H1 (cell line): ENCODE data around the gene ZSWIM4. TPM values are rescaled to one million over a fixed set of nuclear protein-coding genes. Genes with fewer than 3 reads are reported as not detected.

ENCODE experiments used
- ATF3 ChIP-seq: IDR thresholded peaks from 2 replicates; pipeline ENCODE4 v1.6.1; 2011; ENCODE audit warnings: low read depth, mild to moderate bottlenecking, low read length; ENCODE audit not compliant: insufficient read depth
- CHD7 ChIP-seq: fragments of 300-600 bp; sonication (generic); IDR thresholded peaks from 2 replicates; pipeline ENCODE4 v1.7.1; 2012; ENCODE audit warnings: low read length, moderate library complexity, mild to moderate bottlenecking, inconsistent platforms; ENCODE audit not compliant: insufficient replicate concordance
- CTBP2 ChIP-seq: IDR thresholded peaks from 2 replicates; pipeline ENCODE4 v1.7.0; 2011; ENCODE audit warnings: borderline replicate concordance, mild to moderate bottlenecking, moderate library complexity, mixed read lengths, low read length; ENCODE audit not compliant: insufficient read depth, insufficient read length
- EP300 ChIP-seq, 2 experiments: IDR thresholded peaks; 1 replicate in 1 of 2; 2 replicates in 1 of 2; pipeline ENCODE4 v1.6.1; 2011 to 2012; ENCODE audit warnings: low read depth in 2 of 2, low read length in 2 of 2, mild to moderate bottlenecking in 2 of 2, borderline replicate concordance in 1 of 2, inconsistent platforms in 1 of 2, moderate library complexity in 1 of 2
- RFX5 ChIP-seq: IDR thresholded peaks from 2 replicates; pipeline ENCODE4 v1.6.1; 2011; ENCODE audit warnings: low read depth, low read length, improper control_type of control experiment, borderline replicate concordance
- RXRA ChIP-seq: IDR thresholded peaks from 2 replicates; pipeline ENCODE4 v1.6.1; 2011; ENCODE audit warnings: low read depth, mild to moderate bottlenecking, low read length, moderate library complexity; ENCODE audit not compliant: insufficient read depth
- SP4 ChIP-seq: IDR thresholded peaks from 2 replicates; pipeline ENCODE4 v1.6.1; 2012; ENCODE audit warnings: low read length, inconsistent platforms
- TCF12 ChIP-seq: IDR thresholded peaks from 2 replicates; pipeline ENCODE4 v1.6.1; 2011; ENCODE audit warnings: low read depth, mild to moderate bottlenecking, low read length
- polyA plus RNA-seq, 7 experiments: library from polyadenylated mRNA; depleted of rRNA in 3 of 7; stranded (reverse) in 5 of 7; unstranded in 2 of 7; fragments of >200 nt in 5 of 7; fragments of 200-250 nt in 2 of 7; gene quantifications; 1 replicate in 5 of 7; 2 replicates in 1 of 7; 4 replicates in 1 of 7; pipeline versions ENCODE4 v1.2.1 to v1.2.3, GENCODE V29; 2011 to 2013; ENCODE audit warnings: missing spikeins in 2 of 7, mixed read lengths in 2 of 7
- total RNA-seq: library from RNA; stranded (reverse); fragmentation: NEBNext Ultra II Directional; extraction: Animal tissue kit (Norgen Biotek cat#: 25700); gene quantifications from 2 replicates; pipeline ENCODE4 v1.2.1, GENCODE V29; 2021
- TF ChIP-seq, protein P1 (sequence below): IDR thresholded peaks from 2 replicates; pipeline ENCODE4 v1.6.1; 2012; ENCODE audit warnings: inconsistent platforms

ZSWIM4 gene
- total and polyA plus RNA-seq, 2 of the 8 experiments (the other 6 are each of a cell fraction or from before 2014, with no cell fraction given): 12.2 to 31.1 TPM

DNA sequence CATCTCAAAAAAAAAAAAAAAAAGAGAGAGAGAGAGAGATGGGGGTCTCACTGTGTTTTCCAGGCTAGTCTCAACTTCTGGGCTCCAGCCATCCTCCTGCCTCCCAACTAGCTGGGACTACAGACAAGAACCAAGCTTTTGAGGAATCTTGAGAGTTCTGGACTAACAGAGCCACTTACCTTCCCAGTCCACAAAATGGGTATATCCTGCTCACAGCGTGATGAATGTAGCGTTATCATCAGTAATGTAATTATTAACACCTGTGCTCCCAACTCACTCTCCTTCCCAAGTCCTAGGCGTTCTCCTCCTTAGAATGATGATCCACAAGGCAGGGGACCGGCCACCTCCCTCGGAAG lies 77.1 kb downstream of the ZSWIM4 start (continued):
- no peak for TF ChIP-seq CHD7
- no peak for TF ChIP-seq ATF3
- TF ChIP-seq, protein P1, sequence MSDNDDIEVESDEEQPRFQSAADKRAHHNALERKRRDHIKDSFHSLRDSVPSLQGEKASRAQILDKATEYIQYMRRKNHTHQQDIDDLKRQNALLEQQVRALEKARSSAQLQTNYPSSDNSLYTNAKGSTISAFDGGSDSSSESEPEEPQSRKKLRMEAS: no peak
- no peak for TF ChIP-seq RFX5
- no peak for TF ChIP-seq RXRA
- TF ChIP-seq CTBP2: no peak
- TF ChIP-seq TCF12: no peak
- no peak for TF ChIP-seq SP4
- no peak for TF ChIP-seq EP300 (IDR thresholded peaks at IDR 0.05; ENCODE audit: borderline replicate concordance in 1 of 2, low read depth in 2 of 2, low read length in 2 of 2)
